Measurements from ENCODE around the gene DDX3Y.

DDX3Y gene

GRCh38 chrY:12904618-12905516 lies at the start of gene DDX3Y:
DDX3Y (plus strand) TSS chrY:12904868; CDS start chrY:12904937, 69 bp downstream.
- Histone ChIP-seq H3K27ac (ENCODE audit: low read length) (peak within 1 kb of the TSS; percentile 100), H3K4me1 (ENCODE audit: control insufficient read depth in 1 of 2, insufficient read depth in 2 of 2, low read length in 2 of 2) (peaks cover 0 to 15% of the 10 kb centered on the region in 2 donors), H3K27me3 (ENCODE audit: low read depth, low read length) (no peaks in the 10 kb centered on the region), H3K9me3 (ENCODE audit: control insufficient read depth in 1 of 2, low read length in 2 of 2) (no peaks in the 10 kb centered on the region), H3K4me3 (ENCODE audit: low read depth in 1 of 2, low read length in 2 of 2) (peak within 1 kb of the TSS; percentile 73 to 96), H3K36me3 (ENCODE audit: control insufficient read depth in 1 of 2, insufficient read depth in 2 of 2, low read length in 2 of 2) (no peaks in the 10 kb centered on the region)

GRCh38 chrY:12855791-12856275 lies 48.8 kb upstream of the DDX3Y start:
- Histone ChIP-seq H3K4me3 (ENCODE audit: low read depth in 1 of 2, low read length in 2 of 2) (no peak overlapping the region), H3K9me3 (ENCODE audit: control insufficient read depth in 1 of 2, low read length in 2 of 2) (no peaks in the 10 kb centered on the region), H3K27me3 (ENCODE audit: low read depth, low read length) (no peaks in the 10 kb centered on the region), H3K36me3 (ENCODE audit: control insufficient read depth in 1 of 2, insufficient read depth in 2 of 2, low read length in 2 of 2) (peaks cover 4 to 7% of the 10 kb centered on the region in 2 donors), H3K4me1 (ENCODE audit: control insufficient read depth in 1 of 2, insufficient read depth in 2 of 2, low read length in 2 of 2) (no peaks in the 10 kb centered on the region), H3K27ac (ENCODE audit: low read length) (no peak overlapping the region)

GRCh38 chrY:12867960-12868359 lies 36.7 kb upstream of the DDX3Y start:
- Histone ChIP-seq H3K27me3 (ENCODE audit: low read depth, low read length) (no peaks in the 10 kb centered on the region), H3K4me3 (ENCODE audit: low read depth in 1 of 2, low read length in 2 of 2) (no peak overlapping the region), H3K4me1 (ENCODE audit: control insufficient read depth in 1 of 2, insufficient read depth in 2 of 2, low read length in 2 of 2) (no peaks in the 10 kb centered on the region), H3K27ac (ENCODE audit: low read length) (no peak overlapping the region), H3K9me3 (ENCODE audit: control insufficient read depth in 1 of 2, low read length in 2 of 2) (no peaks in the 10 kb centered on the region), H3K36me3 (ENCODE audit: control insufficient read depth in 1 of 2, insufficient read depth in 2 of 2, low read length in 2 of 2) (no peaks in the 10 kb centered on the region)

- Histone ChIP-seq H3K4me3 (ENCODE audit: low read depth in 1 of 2, low read length in 2 of 2) (no peak overlapping the region), H3K27ac (ENCODE audit: low read length) (no peak overlapping the region)
Observed at GRCh38 chrY:12896973-12897372, 7.7 kb upstream of the DDX3Y start.

DNA sequence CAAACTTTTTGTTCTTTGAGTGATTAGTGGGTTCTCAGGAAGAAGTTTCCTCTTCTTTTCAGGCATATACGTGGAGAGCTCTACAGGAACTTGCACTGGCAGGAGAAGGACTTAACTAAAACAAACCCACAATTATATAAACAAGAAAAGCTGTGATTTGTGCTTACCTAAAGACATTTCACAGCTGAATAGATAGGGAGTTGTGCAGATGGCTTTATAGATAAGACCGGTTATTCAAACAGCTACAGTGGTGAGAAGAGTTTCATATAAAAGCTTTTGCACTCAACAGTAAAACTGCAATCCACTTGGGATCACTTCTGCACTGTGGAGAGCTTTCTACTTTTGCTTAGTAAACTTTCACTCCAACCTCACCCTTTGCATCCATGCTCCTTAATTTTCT lies 6.1 kb upstream of the DDX3Y start:
- H3K27me3 ChIP-seq (ENCODE audit: low read depth, low read length) = no peaks in the 10 kb centered on the region
- H3K36me3 ChIP-seq (ENCODE audit: control insufficient read depth in 1 of 2, insufficient read depth in 2 of 2, low read length in 2 of 2) = no peaks in the 10 kb centered on the region
- H3K27ac ChIP-seq (ENCODE audit: low read length) = no peak overlapping the region
- H3K9me3 ChIP-seq (ENCODE audit: control insufficient read depth in 1 of 2, low read length in 2 of 2) = no peaks in the 10 kb centered on the region
- H3K4me3 ChIP-seq (ENCODE audit: low read depth in 1 of 2, low read length in 2 of 2) = no peak overlapping the region
- no peaks in the 10 kb centered on the region for H3K4me1 ChIP-seq (ENCODE audit: control insufficient read depth in 1 of 2, insufficient read depth in 2 of 2, low read length in 2 of 2)

More at GRCh38 chrY:12896973-12897372, 7.7 kb upstream of the DDX3Y start:
- Histone ChIP-seq H3K36me3 (ENCODE audit: control insufficient read depth in 1 of 2, insufficient read depth in 2 of 2, low read length in 2 of 2) (no peaks in the 10 kb centered on the region), H3K27me3 (ENCODE audit: low read depth, low read length) (no peaks in the 10 kb centered on the region), H3K4me1 (ENCODE audit: control insufficient read depth in 1 of 2, insufficient read depth in 2 of 2, low read length in 2 of 2) (no peaks in the 10 kb centered on the region), H3K9me3 (ENCODE audit: control insufficient read depth in 1 of 2, low read length in 2 of 2) (no peaks in the 10 kb centered on the region)

DNA sequence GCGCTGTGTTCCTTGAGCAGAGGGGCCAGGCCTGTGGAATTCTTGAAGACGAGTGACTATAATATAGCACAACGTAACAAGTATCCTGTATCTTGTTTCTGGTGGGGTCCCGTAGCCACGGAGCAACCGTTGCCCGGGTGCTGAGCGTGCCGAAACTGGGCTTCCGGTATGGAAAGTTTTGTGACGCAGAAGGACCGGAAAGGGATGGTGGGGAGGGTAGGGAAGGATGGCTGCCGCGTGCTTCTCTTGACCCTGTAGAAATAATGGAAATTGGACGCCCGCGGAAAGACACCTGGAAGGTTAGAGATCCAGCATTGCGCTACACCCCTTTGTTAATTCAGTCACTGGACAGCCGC lies 827 bp downstream of the DDX3Y start:
- Histone ChIP-seq H3K27me3 (ENCODE audit: low read depth, low read length) (no peaks in the 10 kb centered on the region), H3K27ac (ENCODE audit: low read length) (peak overlapping the region; percentile 100), H3K9me3 (ENCODE audit: control insufficient read depth in 1 of 2, low read length in 2 of 2) (no peaks in the 10 kb centered on the region), H3K4me1 (ENCODE audit: control insufficient read depth in 1 of 2, insufficient read depth in 2 of 2, low read length in 2 of 2) (peaks cover 0 to 15% of the 10 kb centered on the region in 2 donors), H3K36me3 (ENCODE audit: control insufficient read depth in 1 of 2, insufficient read depth in 2 of 2, low read length in 2 of 2) (no peaks in the 10 kb centered on the region), H3K4me3 (ENCODE audit: low read depth in 1 of 2, low read length in 2 of 2) (peak overlapping the region; percentile 73 to 96)

- Histone ChIP-seq H3K9me3 (ENCODE audit: control insufficient read depth in 1 of 2, low read length in 2 of 2) (no peaks in the 10 kb centered on the region), H3K4me3 (ENCODE audit: low read depth in 1 of 2, low read length in 2 of 2) (peak overlapping the region; percentile 73 to 96), H3K36me3 (ENCODE audit: control insufficient read depth in 1 of 2, insufficient read depth in 2 of 2, low read length in 2 of 2) (no peaks in the 10 kb centered on the region), H3K27me3 (ENCODE audit: low read depth, low read length) (no peaks in the 10 kb centered on the region), H3K27ac (ENCODE audit: low read length) (peak overlapping the region; percentile 100), H3K4me1 (ENCODE audit: control insufficient read depth in 1 of 2, insufficient read depth in 2 of 2, low read length in 2 of 2) (peaks cover 0 to 15% of the 10 kb centered on the region in 2 donors)
Observed at GRCh38 chrY:12905895-12906294, 1.2 kb downstream of the DDX3Y start.

DNA sequence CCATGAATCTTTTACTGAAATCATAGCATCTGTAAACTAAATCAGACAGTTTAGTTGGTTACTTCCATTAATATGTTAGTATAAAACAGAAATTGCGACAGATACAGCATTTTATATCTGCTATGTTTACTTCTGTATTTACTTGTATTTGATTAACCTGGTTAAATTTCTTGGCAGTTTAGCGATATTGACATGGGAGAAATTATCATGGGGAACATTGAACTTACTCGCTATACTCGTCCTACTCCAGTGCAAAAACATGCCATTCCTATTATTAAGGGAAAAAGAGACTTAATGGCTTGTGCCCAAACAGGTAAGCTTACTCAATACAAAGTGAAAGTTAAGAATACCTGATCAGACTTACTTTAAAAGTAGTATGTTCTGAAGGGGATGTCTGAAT lies 8.9 kb downstream of the DDX3Y start:
- H3K27ac ChIP-seq (ENCODE audit: low read length) = no peak overlapping the region
- peaks cover 24 to 42% of the 10 kb centered on the region in 2 donors for H3K36me3 ChIP-seq (ENCODE audit: control insufficient read depth in 1 of 2, insufficient read depth in 2 of 2, low read length in 2 of 2)
- H3K27me3 ChIP-seq (ENCODE audit: low read depth, low read length) = no peaks in the 10 kb centered on the region
- H3K9me3 ChIP-seq (ENCODE audit: control insufficient read depth in 1 of 2, low read length in 2 of 2) = no peaks in the 10 kb centered on the region
- no peak overlapping the region for H3K4me3 ChIP-seq (ENCODE audit: low read depth in 1 of 2, low read length in 2 of 2)
- peaks cover 0 to 8% of the 10 kb centered on the region in 2 donors for H3K4me1 ChIP-seq (ENCODE audit: control insufficient read depth in 1 of 2, insufficient read depth in 2 of 2, low read length in 2 of 2)

GRCh38 chrY:12928043-12928442 lies 23.4 kb downstream of the DDX3Y start:
- Histone ChIP-seq H3K27me3 (ENCODE audit: low read depth, low read length) (no peaks in the 10 kb centered on the region), H3K4me1 (ENCODE audit: control insufficient read depth in 1 of 2, insufficient read depth in 2 of 2, low read length in 2 of 2) (no peaks in the 10 kb centered on the region), H3K27ac (ENCODE audit: low read length) (no peak overlapping the region), H3K9me3 (ENCODE audit: control insufficient read depth in 1 of 2, low read length in 2 of 2) (no peaks in the 10 kb centered on the region), H3K4me3 (ENCODE audit: low read depth in 1 of 2, low read length in 2 of 2) (no peak overlapping the region), H3K36me3 (ENCODE audit: control insufficient read depth in 1 of 2, insufficient read depth in 2 of 2, low read length in 2 of 2) (no peaks in the 10 kb centered on the region)

DNA sequence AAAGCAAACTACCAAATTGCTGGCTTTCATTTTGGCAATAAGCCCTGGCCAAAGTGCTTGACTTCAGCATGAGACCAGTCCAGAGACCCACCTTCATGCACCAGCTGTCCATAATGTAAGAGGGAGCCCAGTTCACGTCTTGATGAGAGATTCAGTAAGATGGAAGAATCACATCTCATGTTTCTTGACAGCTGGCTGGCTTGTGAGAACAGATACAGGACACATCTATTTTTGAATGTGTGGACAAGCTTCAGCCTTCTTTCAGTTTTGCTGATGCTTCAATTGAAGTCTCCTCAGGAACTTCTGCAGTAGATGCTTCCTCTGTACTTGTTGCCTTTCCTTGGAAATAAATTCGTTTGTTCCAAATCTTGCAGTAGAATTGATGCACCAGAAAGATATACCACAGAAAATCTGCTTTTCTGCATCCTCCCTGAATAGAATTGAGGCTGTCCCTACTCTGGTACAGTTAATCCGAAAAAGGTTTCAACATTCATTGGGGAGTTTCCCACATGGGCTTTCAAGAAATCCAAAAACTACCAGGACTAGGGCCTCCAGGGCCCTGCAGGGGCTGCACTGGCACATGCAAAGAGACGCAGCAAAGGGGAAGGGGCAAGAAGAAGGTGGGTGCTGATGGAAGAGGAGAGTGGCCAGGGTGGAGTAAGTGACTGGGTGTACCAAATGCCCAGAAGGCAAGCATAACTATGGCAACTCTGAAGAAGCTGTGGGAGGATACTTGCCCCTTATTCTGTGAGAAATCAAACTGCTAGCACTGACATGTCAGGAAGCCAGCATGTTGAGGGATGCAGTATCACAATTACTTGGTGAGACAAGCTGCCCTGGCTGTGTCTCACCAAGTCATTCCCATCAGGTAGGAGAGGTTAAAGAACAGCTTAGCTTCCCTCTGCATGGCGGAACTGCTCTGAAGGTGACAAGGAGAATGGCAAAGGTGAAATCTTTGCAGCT lies 37.3 kb downstream of the DDX3Y start:
- Histone ChIP-seq H3K27ac (ENCODE audit: low read length) (no peak overlapping the region), H3K4me3 (ENCODE audit: low read depth in 1 of 2, low read length in 2 of 2) (no peak overlapping the region), H3K4me1 (ENCODE audit: control insufficient read depth in 1 of 2, insufficient read depth in 2 of 2, low read length in 2 of 2) (no peaks in the 10 kb centered on the region), H3K9me3 (ENCODE audit: control insufficient read depth in 1 of 2, low read length in 2 of 2) (no peaks in the 10 kb centered on the region), H3K36me3 (ENCODE audit: control insufficient read depth in 1 of 2, insufficient read depth in 2 of 2, low read length in 2 of 2) (no peaks in the 10 kb centered on the region), H3K27me3 (ENCODE audit: low read depth, low read length) (no peaks in the 10 kb centered on the region)
